ENCODE measurements around the gene CHORDC1.
"Not testable (repeated sequence)": the region's sequence is repeated elsewhere in the genome, so short reads cannot be mapped to it uniquely, and the experiment has no call there.

The CHORDC1 gene

DNA sequence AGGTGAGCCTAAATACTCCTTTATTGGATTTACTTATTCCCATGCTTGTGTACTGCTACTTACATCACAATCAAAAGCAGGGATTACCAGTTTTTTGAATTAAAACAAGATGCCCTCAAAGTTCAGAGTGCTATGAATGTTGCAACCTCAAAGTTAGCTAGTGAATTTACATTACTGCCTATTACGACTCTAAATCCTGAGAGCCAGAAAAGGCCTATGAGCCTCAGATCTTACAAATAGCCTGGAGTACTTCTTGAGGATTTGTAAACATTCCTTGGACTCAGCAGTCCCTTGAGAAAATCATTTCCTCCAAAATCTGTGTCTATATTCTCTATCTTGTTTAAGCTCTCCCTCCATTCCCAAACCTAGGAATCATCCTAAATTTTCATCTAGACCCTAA is 25.5 kb downstream of the CHORDC1 start:
- H3K36me3 Mint-ChIP-seq (ENCODE audit: low read depth) = peaks cover 78% of the 10 kb centered on the region
- H3K27ac Mint-ChIP-seq = no peak overlapping the region
- peaks cover 6% of the 10 kb centered on the region for H3K4me1 Mint-ChIP-seq (ENCODE audit: low read depth)
- H3K27me3 Mint-ChIP-seq = no peaks in the 10 kb centered on the region
- no peaks in the 10 kb centered on the region for H3K9me3 Mint-ChIP-seq
- no peak overlapping the region for H3K4me3 Mint-ChIP-seq
- DNase-seq = no peak

DNA sequence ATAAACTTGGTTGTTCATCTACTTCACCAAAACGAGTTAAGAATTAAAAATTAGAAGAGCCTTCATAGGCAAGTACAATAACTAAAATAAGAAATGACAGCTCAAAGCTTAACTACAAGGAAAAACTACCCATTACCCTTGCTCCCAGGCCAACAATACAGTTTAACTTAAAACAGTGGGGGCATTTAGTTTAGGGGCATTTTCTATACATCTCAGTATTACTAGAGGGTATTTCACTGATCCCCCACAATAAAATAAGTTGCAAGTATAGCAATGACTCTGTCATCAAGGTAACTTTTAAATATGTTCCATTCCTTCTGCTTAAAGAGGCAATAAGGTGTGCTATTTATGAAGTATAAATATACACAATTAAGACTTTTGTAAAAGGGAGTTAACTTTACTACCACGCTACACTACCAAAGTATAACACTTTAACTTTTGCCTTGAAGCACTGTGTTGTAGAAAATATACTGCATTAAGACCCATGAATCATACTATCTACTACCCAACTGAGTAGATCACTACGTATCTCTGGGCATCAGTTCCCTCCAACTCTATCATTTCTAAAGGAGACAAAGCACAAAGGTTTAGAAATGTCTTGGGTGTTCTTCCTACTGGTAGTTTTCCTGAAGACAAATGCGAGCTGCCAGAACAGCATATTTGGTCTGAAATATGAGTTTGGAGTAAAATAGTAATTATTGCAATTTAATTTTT is 29.8 kb downstream of the CHORDC1 start:
- no peak for DNase-seq
- no peaks in the 10 kb centered on the region for H3K9me3 Mint-ChIP-seq

DNA sequence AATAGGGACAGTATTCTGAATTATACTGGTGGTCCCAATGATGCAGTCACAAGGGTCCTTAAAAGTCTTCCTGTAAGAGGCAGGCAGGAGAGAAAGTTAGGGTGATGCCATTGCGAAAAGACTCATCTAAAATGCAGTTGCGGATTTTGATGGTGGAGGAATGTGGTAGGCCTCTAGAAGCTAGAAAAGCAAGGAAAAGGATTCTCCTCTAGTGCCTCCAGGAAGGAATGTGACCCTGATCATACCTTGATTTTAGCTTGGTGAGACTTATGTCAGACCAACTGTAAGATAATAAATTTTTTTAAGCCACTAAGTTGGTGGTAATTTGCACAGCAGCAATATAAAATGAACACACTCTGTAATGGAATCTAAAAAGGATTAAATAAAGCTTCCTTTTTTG is 33.8 kb downstream of the CHORDC1 start:
- no peak for DNase-seq
- no peak overlapping the region for H3K27ac Mint-ChIP-seq
- H3K9me3 Mint-ChIP-seq = no peaks in the 10 kb centered on the region
- H3K36me3 Mint-ChIP-seq (ENCODE audit: low read depth) = peaks cover 54% of the 10 kb centered on the region
- no peak overlapping the region for H3K4me3 Mint-ChIP-seq
- H3K27me3 Mint-ChIP-seq = no peaks in the 10 kb centered on the region
- peaks cover 2% of the 10 kb centered on the region for H3K4me1 Mint-ChIP-seq (ENCODE audit: low read depth)

More for the DNA sequence above, 29.8 kb downstream of the CHORDC1 start:
- no peaks in the 10 kb centered on the region for H3K27me3 Mint-ChIP-seq
- H3K27ac Mint-ChIP-seq = peak overlapping the region; percentile 50
- H3K4me3 Mint-ChIP-seq = no peak overlapping the region
- H3K4me1 Mint-ChIP-seq (ENCODE audit: low read depth) = peaks cover 2% of the 10 kb centered on the region
- H3K36me3 Mint-ChIP-seq (ENCODE audit: low read depth) = peaks cover 86% of the 10 kb centered on the region

DNA sequence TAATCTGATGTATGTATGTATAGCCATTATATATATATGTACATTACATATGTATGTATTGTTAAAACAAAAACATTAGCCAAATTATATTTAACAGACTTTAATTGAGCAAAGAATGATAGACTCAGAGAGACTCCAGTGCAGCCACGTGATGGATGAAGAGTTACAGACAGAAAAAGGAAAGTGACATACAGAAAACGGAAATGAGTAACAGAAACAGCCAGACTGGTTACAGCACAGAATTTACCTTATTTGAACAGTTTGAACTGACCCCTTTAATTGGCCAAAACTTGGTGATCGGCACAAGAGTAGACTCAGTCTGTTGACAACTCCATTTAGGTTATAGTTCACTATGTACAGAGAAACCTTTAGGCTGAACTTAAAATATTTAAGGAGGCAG is 35.0 kb downstream of the CHORDC1 start:
- no peak for DNase-seq
- H3K27ac Mint-ChIP-seq = no peak overlapping the region
- H3K27me3 Mint-ChIP-seq = no peaks in the 10 kb centered on the region
- no peaks in the 10 kb centered on the region for H3K9me3 Mint-ChIP-seq
- H3K4me1 Mint-ChIP-seq (ENCODE audit: low read depth) = no peaks in the 10 kb centered on the region
- peaks cover 45% of the 10 kb centered on the region for H3K36me3 Mint-ChIP-seq (ENCODE audit: low read depth)
- H3K4me3 Mint-ChIP-seq = no peak overlapping the region

DNA sequence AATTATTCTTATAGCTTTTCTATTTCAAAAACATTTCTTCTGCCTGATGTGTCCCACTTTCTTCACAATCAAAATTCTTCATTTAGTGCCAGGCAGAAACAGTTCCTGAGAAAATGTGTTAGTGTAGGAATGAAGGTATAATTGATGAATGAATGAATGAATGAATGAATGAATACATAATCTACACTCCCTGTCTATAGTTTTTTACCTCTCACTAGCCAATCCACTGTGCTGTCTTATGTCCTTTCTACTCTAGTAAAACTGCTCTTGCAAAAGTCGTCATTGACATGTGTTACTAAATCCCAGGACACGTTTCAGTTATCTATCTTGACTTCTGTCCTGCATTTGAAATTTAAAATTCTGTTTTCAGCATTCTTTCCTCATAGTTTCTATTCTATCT is 42.9 kb downstream of the CHORDC1 start:
- no peak overlapping the region for H3K27ac Mint-ChIP-seq
- H3K4me1 Mint-ChIP-seq (ENCODE audit: low read depth) = no peaks in the 10 kb centered on the region
- H3K4me3 Mint-ChIP-seq = no peak overlapping the region
- H3K36me3 Mint-ChIP-seq (ENCODE audit: low read depth) = no peaks in the 10 kb centered on the region
- H3K27me3 Mint-ChIP-seq = no peaks in the 10 kb centered on the region
- DNase-seq = no peak
- no peaks in the 10 kb centered on the region for H3K9me3 Mint-ChIP-seq

DNA sequence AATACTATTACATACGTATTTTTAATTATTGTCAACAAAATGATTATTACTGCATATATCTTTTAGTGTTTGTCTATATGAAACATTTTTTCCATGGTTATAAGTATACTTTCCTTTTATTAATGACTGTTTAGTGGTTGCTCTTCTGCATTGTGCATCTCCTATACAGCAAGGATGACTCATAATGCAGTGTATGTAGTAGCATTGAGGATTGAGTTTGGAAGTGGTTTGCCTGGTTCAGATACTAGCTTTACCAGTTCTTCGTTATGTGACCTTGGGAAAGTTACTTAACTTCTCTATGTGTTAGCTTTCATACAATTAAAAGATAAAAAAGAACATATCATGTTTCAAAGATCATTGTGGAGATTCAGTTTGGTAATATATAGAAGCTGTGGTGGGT is 44.1 kb downstream of the CHORDC1 start:
- Mint-ChIP-seq H3K27ac (no peak overlapping the region), H3K36me3 (ENCODE audit: low read depth) (no peaks in the 10 kb centered on the region), H3K4me3 (no peak overlapping the region), H3K27me3 (no peaks in the 10 kb centered on the region), H3K9me3 (no peaks in the 10 kb centered on the region), H3K4me1 (ENCODE audit: low read depth) (no peaks in the 10 kb centered on the region)
- no peak for DNase-seq

DNA sequence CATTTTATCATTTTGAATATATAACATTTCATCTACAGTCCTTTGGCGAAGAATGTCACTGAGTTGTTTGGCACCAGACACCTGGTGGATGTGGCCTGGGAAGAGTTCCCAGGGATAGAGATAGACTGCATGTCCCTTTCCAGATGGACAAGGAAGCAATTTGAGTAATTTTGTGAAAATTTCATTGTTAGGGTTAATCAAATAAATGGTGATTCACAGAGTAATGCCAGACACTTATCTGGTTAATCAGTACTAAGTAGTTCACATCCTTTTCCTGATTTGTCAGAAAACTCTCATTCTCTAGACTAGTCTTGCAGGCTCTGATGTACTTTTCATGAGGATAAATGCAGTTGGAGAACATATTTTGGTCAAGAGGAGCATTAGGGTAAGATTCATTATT is 46.8 kb downstream of the CHORDC1 start:
- peaks cover 8% of the 10 kb centered on the region for H3K27me3 Mint-ChIP-seq
- no peak overlapping the region for H3K4me3 Mint-ChIP-seq
- no peak overlapping the region for H3K27ac Mint-ChIP-seq
- no peaks in the 10 kb centered on the region for H3K4me1 Mint-ChIP-seq (ENCODE audit: low read depth)
- no peak for DNase-seq
- no peaks in the 10 kb centered on the region for H3K36me3 Mint-ChIP-seq (ENCODE audit: low read depth)
- H3K9me3 Mint-ChIP-seq = no peaks in the 10 kb centered on the region

DNA sequence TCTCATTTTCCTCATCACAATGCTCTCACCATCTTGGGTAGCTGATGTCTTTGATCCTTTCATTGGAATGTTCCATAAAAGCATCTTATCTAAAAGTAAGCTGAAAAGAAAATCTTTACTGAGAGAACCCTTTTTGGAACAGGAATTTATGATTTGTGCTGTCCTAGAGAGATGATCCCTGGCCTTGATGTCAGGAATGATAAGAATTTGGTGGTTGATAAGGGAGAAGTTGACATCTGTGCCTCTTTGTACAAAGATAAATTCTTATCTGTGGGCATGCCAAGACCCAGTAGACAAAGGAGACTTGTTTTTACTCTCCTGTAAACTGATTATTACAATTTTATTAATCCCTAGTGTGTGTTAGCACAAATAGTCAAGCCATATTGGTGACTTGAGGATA is 51.5 kb downstream of the CHORDC1 start:
- Mint-ChIP-seq H3K4me1 (ENCODE audit: low read depth) (no peaks in the 10 kb centered on the region), H3K36me3 (ENCODE audit: low read depth) (no peaks in the 10 kb centered on the region), H3K4me3 (no peak overlapping the region), H3K27ac (no peak overlapping the region), H3K9me3 (no peaks in the 10 kb centered on the region), H3K27me3 (peaks cover 8% of the 10 kb centered on the region)
- no peak for DNase-seq

DNA sequence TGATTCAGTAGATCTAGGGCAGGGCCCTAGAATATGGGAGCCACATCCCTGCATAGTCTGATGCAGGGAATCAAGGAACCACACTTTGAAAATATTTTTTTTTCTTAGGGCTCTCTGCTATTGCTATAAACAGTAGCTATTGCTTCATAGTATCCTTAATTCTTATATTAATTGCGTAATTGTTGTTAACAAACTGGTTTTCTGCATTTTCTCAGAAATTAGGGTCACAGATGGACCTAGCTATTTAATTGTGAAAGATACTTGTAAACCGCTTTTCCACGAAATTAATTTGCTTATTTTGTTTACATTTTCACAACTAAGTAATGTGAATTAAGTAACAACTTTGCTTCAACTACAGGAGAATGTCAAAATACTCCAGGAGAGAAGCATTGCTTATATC is 54.3 kb downstream of the CHORDC1 start:
- no peaks in the 10 kb centered on the region for H3K4me1 Mint-ChIP-seq (ENCODE audit: low read depth)
- H3K36me3 Mint-ChIP-seq (ENCODE audit: low read depth) = no peaks in the 10 kb centered on the region
- no peaks in the 10 kb centered on the region for H3K9me3 Mint-ChIP-seq
- DNase-seq = no peak
- H3K4me3 Mint-ChIP-seq = no peak overlapping the region
- H3K27ac Mint-ChIP-seq = no peak overlapping the region
- H3K27me3 Mint-ChIP-seq = peaks cover 13% of the 10 kb centered on the region

DNA sequence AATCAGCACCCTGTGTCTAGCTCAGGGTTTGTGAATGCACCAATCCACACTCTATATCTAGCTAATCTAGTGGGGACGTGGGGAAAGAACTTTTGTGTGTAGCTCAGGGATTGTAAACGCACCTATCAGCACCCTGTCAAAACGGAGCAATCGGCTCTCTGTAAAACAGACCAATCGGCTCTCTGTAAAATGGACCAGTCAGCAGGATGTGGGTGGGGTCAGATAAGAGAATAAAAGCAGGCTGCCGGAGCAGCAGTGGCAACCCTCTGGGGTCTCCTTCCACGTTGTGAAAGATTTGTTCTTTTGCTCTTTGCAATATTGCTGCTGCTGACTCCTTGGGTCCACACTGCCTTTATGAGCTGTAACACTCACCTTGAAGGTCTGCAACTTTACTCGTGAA is 55.1 kb downstream of the CHORDC1 start:
- H3K4me3 Mint-ChIP-seq, H3K27ac Mint-ChIP-seq: not testable (repeated sequence)

DNA sequence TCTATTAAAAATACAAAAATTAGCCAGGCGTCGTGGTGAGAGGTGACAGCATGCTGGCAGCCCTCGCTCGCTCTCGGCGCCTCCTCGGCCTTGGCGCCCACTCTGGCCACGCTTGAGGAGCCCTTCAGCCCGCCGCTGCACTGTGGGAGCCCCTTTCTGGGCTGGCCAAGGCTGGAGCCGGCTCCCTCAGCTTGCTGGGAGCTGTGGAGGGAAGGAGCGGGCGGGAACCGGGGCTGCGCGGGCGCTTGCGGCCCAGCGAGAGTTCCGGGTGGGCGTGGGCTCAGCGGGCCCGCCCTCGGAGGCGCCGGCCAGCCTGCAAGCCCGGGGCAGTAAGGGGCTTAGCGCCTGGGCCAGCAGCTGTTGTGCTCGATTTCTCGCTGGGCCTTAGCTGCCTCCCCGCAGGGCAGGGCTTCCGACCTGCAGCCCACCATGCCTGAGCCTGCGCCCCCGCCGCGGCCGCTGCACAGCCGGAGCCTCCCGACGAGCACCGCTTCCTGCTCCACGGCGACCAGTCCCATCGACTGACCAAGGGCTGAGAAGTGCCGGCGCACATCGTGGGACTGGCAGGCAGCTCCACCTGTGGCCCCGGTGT is 55.8 kb downstream of the CHORDC1 start:
- H3K27me3 Mint-ChIP-seq = peaks cover 14% of the 10 kb centered on the region
- not testable (repeated sequence) for H3K27ac Mint-ChIP-seq; H3K4me3 Mint-ChIP-seq; H3K36me3 Mint-ChIP-seq (ENCODE audit: low read depth); DNase-seq; H3K9me3 Mint-ChIP-seq; H3K4me1 Mint-ChIP-seq (ENCODE audit: low read depth)

More for the DNA sequence above, 55.1 kb downstream of the CHORDC1 start:
- H3K27me3 Mint-ChIP-seq = peaks cover 13% of the 10 kb centered on the region
- H3K4me1 Mint-ChIP-seq (ENCODE audit: low read depth); H3K36me3 Mint-ChIP-seq (ENCODE audit: low read depth); H3K9me3 Mint-ChIP-seq; DNase-seq: not testable (repeated sequence)
